ENCODE measurements around the gene SMYD1. TPM values are rescaled to one million over a fixed set of nuclear protein-coding genes. Genes with fewer than 3 reads are reported as not detected.

SMYD1 gene
- total and polyA plus RNA-seq, 10 of the 15 experiments (the other 5 are each of a cell fraction or from before 2014, with no cell fraction given): 0.09 TPM; not detected in 9

DNA sequence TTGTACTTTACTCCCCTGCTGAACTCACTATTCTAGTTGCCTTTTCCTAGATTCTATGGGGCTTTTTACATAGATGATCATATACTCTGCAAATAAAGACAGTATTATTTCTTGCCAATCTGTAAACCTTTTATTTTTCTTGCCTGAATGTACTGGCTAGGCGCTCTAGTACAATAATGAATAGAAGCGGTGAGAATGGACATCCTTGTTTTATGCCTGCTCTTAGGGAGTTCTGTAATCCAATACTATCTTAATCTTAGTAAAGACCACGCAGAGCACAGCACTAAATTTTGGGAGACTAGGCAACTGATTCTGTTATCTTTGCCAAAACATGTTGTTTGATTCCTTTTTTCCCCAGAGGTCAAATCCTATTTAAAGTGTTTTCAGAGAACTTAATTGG is 19.1 kb upstream of the SMYD1 start:
- FAIRE-seq (no peak), DNase-seq (ENCODE audit: low read depth, low spot score) (no peak), ATAC-seq (no peak)
- WGBS (ENCODE audit: insufficient coverage, insufficient replicate concordance, low lambda C conversion rate, missing lambda C conversion rate): 96% methylated on average over 3 of the region's 3 CpGs
- in situ Hi-C loops (cut with MboI) (no loop called here), intact Hi-C loops (cut with micrococcal nuclease; ENCODE audit: unreplicated experiment) (no loop called here)
- ChIA-PET SMC1A (ENCODE audit: uncharacterized antibody, unreplicated experiment) (interaction anchor here (1.0 kb wide), 1 partner anchor 9 kb away, joined by 3 read pairs; no protein-coding TSS in a partner anchor), CTCF (interaction anchor here (0.6 to 4.2 kb wide), 4 partner anchors 11 to 1821 kb away, joined by 3 to 22 read pairs (median 4); no protein-coding TSS in a partner anchor), POLR2A (interaction anchor here (0.6 kb wide), 1 partner anchor 551 kb away, joined by 8 read pairs; no protein-coding TSS in a partner anchor), RAD21 (ENCODE audit: unreplicated experiment) (no interaction called here)
- Histone ChIP-seq H3K9me3 (replicated peaks; ENCODE audit: control insufficient read depth, insufficient read depth, low read length) (no peaks in the 10 kb centered on the region), H3K4me2 (ENCODE audit: control insufficient read depth, insufficient read depth) (no peak overlapping the region), H3K79me2 (ENCODE audit: control insufficient read depth, insufficient read depth, low read length) (peaks cover 5% of the 10 kb centered on the region), H3K4me1 (ENCODE audit: control insufficient read depth, insufficient read depth, low read length) (no peaks in the 10 kb centered on the region), H3K36me3 (ENCODE audit: control insufficient read depth in 2 of 2, insufficient read depth in 2 of 2, low read length in 1 of 2) (no peaks in the 10 kb centered on the region; a peak in 1 of 4 replicates), H3K27ac (ENCODE audit: control insufficient read depth, insufficient read depth) (no peak overlapping the region), H4K20me1 (ENCODE audit: control insufficient read depth, insufficient read depth) (no peaks in the 10 kb centered on the region), H3K27me3 (replicated peaks in 1 of 2; ENCODE audit: control insufficient read depth in 2 of 2, insufficient read depth in 2 of 2, low read length in 1 of 2) (no peaks in the 10 kb centered on the region), H3K4me3 (no peak overlapping the region), H3K9ac (ENCODE audit: control insufficient read depth, insufficient read depth, low read length) (no peak overlapping the region), H2AFZ (ENCODE audit: control insufficient read depth, low read depth, low read length) (no peak overlapping the region)
- TF ChIP-seq RUNX3 (IDR thresholded peaks at IDR 0.05; ENCODE audit: low read length) (no peak), IRF4 (IDR thresholded peaks at IDR 0.05; ENCODE audit: low read depth, low read length) (no peak), BACH1 (IDR thresholded peaks at IDR 0.05; ENCODE audit: borderline replicate concordance) (no peak), ZNF622 (IDR thresholded peaks at IDR 0.05) (no peak), FOXK2 (IDR thresholded peaks at IDR 0.05) (no peak), CBX5 (IDR thresholded peaks at IDR 0.05; ENCODE audit: low read depth) (no peak), PKNOX1 (IDR thresholded peaks at IDR 0.05) (no peak), CHD2 (IDR thresholded peaks at IDR 0.05; ENCODE audit: borderline replicate concordance, low read depth, low read length) (no peak), CBX3 (IDR thresholded peaks at IDR 0.05; ENCODE audit: borderline replicate concordance, low read depth) (no peak), RELA (IDR thresholded peaks at IDR 0.05; ENCODE audit: borderline replicate concordance, partially characterized antibody) (no peak), MTA2 (IDR thresholded peaks at IDR 0.05; ENCODE audit: low read depth) (no peak), CREM (IDR thresholded peaks at IDR 0.05; ENCODE audit: low read depth) (no peak), ZZZ3 (IDR thresholded peaks at IDR 0.05; ENCODE audit: control insufficient read depth, insufficient read length, low read depth) (no peak), CHD4 (IDR thresholded peaks at IDR 0.05) (no peak), EED (IDR thresholded peaks at IDR 0.05; ENCODE audit: low read depth) (no peak)
- TF ChIP-seq, protein P1, sequence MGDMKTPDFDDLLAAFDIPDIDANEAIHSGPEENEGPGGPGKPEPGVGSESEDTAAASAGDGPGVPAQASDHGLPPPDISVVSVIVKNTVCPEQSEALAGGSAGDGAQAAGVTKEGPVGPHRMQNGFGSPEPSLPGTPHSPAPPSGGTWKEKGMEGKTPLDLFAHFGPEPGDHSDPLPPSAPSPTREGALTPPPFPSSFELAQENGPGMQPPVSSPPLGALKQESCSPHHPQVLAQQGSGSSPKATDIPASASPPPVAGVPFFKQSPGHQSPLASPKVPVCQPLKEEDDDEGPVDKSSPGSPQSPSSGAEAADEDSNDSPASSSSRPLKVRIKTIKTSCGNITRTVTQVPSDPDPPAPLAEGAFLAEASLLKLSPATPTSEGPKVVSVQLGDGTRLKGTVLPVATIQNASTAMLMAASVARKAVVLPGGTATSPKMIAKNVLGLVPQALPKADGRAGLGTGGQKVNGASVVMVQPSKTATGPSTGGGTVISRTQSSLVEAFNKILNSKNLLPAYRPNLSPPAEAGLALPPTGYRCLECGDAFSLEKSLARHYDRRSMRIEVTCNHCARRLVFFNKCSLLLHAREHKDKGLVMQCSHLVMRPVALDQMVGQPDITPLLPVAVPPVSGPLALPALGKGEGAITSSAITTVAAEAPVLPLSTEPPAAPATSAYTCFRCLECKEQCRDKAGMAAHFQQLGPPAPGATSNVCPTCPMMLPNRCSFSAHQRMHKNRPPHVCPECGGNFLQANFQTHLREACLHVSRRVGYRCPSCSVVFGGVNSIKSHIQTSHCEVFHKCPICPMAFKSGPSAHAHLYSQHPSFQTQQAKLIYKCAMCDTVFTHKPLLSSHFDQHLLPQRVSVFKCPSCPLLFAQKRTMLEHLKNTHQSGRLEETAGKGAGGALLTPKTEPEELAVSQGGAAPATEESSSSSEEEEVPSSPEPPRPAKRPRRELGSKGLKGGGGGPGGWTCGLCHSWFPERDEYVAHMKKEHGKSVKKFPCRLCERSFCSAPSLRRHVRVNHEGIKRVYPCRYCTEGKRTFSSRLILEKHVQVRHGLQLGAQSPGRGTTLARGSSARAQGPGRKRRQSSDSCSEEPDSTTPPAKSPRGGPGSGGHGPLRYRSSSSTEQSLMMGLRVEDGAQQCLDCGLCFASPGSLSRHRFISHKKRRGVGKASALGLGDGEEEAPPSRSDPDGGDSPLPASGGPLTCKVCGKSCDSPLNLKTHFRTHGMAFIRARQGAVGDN (IDR thresholded peaks at IDR 0.05): no peak
- TF ChIP-seq, protein P2, sequence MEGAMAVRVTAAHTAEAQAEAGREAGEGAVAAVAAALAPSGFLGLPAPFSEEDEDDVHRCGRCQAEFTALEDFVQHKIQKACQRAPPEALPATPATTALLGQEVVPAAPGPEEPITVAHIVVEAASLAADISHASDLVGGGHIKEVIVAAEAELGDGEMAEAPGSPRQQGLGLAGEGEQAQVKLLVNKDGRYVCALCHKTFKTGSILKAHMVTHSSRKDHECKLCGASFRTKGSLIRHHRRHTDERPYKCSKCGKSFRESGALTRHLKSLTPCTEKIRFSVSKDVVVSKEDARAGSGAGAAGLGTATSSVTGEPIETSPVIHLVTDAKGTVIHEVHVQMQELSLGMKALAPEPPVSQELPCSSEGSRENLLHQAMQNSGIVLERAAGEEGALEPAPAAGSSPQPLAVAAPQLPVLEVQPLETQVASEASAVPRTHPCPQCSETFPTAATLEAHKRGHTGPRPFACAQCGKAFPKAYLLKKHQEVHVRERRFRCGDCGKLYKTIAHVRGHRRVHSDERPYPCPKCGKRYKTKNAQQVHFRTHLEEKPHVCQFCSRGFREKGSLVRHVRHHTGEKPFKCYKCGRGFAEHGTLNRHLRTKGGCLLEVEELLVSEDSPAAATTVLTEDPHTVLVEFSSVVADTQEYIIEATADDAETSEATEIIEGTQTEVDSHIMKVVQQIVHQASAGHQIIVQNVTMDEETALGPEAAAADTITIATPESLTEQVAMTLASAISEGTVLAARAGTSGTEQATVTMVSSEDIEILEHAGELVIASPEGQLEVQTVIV (IDR thresholded peaks at IDR 0.05; ENCODE audit: borderline replicate concordance, partially characterized antibody): no peak
- TF ChIP-seq, protein P3, sequence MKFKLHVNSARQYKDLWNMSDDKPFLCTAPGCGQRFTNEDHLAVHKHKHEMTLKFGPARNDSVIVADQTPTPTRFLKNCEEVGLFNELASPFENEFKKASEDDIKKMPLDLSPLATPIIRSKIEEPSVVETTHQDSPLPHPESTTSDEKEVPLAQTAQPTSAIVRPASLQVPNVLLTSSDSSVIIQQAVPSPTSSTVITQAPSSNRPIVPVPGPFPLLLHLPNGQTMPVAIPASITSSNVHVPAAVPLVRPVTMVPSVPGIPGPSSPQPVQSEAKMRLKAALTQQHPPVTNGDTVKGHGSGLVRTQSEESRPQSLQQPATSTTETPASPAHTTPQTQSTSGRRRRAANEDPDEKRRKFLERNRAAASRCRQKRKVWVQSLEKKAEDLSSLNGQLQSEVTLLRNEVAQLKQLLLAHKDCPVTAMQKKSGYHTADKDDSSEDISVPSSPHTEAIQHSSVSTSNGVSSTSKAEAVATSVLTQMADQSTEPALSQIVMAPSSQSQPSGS (IDR thresholded peaks at IDR 0.05; ENCODE audit: low read length): no peak
- BruUV-seq (replicated peaks): no TSS peak

Data from GM12878 (cell line).